Fibroblast of upper back skin (primary cell): ENCODE data around the gene FIGN.

Experiments
- DNase-seq: peaks from one replicate; pipeline ENCODE4 v3.0.0-alpha.2; 2013

The FIGN gene

DNA sequence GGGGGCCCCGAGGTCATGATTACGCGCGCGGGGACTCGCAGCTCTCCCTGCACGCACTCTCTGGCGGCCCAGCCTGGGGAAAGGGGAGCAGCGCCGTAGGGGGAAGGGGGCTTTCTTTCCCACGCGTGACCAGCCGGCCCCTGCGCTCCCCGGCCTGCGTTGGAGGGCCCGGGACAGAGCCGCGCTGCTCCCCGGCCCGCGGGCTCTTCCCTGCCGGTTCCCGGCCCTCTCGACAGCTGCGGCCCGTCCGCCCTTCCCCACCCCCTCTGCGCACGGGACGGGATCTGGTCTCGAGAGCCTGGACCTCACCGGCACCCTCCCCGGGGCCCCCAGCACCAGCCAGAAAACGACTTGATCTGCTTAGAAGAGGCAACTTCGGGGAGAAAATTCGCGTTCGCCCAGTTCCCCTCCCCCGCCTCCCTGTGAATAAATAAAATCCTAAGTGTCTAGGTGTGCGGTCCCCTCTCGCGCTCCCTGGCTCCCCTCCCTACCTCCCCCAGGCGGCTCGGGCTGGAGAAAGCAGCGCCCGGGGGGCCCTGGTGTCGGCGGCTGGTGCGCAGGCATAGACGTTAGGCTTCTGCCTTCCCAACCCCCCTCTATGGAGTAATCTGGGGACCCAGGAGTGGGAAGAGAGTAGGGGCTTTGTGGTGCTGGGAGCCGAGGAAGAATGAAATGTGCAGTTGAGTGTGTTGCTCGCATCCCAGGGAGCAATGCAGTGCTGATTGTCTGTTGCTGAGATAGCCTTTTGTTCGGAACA is 803 bp upstream of the FIGN start:
- DNase-seq: peak; percentile 35

DNA sequence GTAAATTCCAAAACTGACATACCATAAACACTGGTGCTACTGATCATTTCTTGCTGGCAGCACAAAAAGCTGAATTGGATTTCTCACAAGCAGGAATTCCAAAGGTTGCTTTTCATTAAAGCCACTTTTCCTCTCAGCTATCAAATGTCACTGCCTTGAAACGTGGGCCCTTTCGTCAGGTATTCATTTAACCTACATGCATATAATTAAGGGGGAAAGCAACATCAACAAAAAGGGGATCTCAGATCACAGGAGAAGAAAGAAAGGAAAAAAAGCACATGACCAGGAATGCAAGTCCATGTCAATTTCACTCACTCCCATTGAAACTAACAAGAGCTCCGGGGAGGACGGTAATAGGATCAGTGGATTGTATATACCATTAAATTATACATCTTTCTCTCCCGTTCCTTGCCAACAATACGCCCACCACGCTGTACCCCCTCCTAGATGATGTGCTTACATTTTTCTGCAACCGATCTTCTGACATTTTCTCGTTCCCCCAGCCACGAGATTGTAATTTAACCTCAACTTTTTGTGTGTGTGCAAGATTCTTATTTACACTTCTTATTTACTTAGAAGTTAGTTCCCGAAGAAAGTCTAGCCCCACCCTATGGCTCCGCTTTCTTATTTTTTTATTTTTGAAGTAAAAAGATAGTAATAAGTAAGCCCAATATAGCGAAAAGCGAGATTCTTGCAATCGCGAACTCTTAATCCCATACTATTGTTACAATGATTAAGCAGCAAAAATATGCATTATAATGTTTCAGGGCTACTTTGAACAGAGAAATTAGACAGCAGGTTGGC is 725 bp downstream of the FIGN start:
- DNase-seq: no peak

DNA sequence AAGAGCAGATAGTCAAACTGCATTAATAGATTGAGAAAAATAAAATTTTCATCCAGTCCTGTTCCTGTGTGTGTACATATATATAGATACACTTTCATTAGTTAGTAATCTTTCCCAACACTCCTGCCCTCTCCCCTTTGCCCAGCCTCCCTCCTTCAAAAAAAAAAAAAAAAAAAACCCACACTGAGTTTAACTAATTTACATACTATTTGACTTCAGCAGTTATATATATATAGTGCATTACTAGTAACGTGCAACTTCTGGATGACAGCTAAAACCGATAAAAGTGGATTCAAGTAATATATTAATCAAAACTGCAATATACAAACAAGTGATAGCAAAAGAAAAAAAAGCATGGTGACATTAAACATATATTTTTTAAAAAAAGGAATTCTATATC is 1.4 kb downstream of the FIGN start:
- no peak for DNase-seq

DNA sequence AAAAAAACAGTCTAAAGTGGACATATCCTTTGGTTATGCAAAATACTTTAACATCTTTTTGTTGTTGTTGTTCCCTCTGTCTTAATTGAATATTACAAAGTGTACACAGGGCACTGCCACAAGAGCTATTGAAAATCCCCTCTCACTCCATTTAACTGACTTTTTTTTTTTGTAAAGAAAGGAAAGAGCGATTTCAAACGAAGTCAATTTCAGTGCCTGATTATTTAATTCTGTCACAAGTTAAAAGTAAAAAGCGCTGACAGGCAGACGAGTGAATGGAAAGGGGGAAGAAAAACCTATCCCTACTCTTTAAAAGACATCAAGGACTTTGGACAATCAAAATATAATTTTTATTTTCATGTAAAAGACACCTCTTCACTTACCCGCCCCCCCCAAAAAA is 1.9 kb downstream of the FIGN start:
- DNase-seq: no peak

DNA sequence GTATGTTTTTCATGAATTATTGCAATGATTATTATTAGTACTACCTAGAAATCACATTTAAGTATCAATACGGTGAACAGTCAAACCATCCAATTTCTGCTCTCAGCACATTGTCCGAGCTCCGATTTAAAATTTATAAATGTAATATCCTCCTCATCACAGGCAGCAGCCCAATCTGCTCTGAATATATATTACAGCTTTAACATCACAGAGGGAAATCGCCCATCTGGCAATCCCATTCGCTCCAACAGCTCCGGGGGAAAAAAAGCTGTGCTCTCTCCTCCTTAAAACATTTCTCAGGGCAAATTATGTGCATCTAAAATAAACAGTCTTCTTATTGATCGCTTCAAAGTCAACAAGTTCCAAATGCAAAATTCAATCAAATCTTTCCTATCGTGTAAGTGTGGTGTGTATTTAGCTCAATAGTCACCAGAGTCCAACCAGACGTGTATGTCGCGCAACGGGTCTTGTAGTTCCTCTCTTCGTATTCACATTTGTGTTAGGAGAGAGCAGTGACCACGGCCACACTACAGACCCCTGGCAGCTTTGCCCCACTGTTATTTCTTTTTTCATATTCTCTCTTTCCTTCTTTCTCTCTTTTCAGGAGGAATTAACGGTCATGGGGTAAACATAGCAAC is 2.4 kb downstream of the FIGN start:
- DNase-seq: no peak

DNA sequence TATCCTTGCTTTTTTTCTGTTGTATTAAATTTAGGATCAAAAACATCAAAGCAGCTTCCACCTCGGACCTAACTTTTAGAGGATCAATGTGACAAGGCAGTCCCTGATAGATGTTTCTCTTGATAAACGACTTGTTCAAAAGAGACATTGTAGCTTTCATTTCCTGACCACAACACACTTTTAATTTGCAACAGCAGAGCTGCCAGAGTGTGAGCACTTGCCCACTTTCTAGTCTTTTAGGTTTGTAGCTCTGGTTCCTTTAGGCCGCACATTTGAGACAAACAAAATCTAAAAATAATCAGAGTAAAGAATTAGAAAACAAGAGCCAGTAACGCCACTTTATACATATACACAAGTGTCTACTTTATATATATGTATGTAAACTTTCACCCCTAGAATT is 3.1 kb downstream of the FIGN start:
- no peak for DNase-seq

DNA sequence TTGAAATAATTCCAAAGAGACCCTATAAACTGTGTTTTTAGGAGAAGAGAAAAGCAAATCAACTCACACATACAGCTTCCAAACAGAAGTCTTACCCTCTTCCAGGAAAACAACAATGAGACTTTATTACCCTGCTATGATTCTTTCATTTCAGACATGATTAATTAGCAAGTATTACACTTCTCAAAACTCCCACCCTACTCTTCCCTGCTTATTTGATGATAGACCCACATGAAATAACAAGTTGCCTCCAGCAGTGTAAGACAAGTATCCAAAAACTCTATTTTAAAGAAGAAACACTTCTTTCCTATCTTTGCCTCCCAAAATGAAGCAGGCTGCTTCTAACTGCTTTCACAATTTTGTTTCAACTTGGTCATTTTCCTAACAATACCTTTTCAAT is 4.1 kb downstream of the FIGN start:
- no peak for DNase-seq

DNA sequence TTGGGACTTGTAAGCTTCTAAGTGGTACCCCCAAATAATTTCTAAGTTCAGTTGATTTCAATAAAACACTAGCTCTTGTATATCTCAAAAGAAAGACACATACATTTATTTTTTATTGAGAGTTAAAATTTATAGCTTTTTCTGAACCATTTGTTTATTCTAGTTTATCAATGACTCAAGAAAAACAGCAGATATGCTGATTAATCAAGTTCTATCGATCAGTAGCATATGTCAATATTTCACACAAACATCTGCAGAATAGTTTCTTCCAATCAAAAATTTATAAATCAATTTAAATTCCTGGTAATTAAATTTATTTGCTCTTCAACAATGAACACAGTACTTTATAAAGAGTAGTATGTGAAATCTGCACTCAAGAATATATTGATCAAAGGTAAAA is 5.3 kb downstream of the FIGN start:
- no peak for DNase-seq

DNA sequence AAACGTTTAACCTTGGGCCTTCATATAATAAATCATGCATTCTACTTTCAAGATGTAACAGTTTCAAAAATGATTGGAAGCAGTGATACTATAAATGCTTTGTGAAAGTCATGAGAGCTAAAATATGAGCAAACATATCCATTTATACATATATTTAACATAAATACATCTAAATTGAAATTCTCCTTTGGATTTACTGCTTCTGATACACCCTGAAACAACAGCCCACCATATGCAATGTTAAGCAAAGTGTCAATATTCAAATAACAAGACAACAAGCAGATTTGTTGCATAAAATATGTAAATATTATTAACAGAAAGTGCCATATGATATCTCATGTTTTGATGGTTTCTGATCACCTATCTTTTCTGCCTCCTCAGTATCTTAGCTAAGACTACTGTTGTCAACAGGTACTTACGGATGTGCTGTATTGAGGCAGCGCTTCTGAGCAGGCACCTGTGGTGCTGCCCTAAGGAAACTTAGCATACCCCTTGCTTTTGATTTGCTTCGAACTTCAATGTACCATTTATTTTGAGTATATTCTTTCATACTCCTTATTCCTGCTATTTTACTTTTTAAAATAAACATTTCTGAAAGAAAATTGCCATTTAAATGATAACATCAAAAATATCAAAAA is 6.1 kb downstream of the FIGN start:
- no peak for DNase-seq

DNA sequence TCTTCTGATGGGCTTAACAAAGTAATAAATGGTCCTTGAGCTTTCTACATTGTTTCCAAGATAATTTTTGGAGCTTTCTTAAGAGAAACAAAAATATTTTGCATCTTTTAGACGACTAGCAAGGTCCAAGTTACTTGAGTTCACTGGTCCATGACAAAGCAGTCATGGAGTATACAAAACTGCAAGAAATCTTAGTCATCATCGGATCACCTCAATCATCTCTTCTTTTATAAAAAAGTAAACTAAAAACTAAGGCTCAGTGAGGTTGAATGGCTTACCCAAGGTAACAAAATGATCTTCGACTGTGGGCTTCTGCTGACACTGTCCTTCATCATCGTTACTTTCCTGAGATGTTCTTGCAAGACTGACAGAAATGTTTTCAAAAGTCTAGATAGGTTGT is 11.9 kb downstream of the FIGN start:
- DNase-seq: no peak

DNA sequence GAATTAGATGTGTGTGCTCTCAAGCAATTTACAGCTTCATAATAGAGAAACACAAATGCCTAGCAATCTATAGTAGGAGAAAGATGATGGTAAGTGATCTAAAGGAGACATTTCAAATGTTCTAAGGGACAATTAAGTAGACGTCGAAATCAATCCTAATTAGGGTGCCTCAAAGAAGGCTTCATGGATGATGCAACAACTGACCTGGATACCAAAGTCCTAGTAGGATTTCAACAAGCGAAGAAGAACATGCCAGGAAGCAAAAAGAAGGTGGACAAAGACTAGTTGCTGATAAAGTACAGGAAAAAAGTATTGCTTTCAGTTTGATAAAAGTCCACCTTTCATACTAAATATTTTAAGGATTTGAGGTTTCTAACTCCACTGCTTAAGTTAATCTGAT is 12.5 kb downstream of the FIGN start:
- no peak for DNase-seq

DNA sequence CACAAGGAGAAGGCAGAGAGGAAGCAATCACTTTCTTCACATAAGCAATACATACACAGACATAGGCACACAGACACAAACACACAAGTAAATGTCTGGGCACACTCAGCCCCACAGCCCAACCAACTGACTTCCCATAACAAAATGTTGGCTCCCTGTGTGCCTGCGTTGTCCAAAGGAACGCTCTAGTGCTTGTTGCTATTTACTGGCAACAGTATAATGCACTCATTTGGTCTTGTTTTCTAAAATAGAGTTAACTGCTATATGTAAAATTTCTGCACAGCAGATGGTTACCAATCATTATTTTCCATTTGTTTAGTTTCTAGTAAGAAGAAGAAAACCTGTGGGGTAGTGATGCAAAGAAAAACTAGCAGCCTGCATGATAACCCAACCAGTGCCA is 16.5 kb downstream of the FIGN start:
- DNase-seq: no peak

DNA sequence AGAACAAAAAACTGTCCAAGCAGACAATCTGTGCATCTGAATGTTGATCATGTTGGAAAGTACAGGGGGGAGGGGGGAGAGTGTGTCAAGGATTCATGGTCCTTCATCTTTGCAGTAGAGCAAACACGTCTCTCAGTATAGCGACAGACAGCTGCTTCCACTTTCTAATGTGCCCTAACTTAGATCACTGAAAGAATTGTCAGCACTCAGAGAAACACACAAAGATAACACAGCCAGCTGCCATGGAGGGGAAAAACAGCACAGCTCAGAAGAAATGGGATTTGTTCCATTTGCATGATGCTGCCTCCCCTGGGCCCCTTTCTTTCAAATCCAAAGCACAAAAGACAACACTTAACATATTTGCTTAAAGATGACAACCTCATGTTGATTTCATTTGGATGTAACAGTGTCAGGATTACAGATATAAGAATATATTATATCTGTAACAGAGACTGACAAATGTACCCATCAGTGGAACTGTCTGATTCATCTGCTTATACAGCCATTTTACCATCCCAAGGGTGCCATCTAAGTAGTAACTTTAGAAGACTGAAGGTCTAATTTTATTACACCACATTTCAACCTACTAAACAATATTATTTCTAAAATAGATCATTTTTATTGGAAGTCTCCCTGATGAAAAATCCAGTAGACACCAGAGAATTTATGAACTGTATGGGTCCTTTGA is 17.7 kb downstream of the FIGN start:
- no peak for DNase-seq

DNA sequence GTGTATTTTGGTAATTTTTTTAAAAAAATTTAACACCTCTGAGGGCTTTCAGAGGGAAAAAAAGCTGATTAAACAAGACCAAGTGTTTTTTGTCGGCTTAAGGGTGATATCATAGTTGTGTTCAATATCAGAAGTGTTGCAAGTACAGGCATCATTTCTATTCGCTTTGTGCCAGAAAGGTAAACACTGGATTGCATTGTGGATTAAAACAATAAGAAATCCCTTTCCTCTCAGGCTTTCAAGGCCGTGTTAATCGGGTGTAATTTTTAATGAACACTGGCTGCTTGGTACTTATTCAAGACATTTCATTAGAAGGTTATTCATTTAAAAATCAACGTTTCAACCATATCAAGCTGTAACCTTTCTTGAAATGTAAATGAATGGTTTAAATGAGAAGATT is 18.3 kb downstream of the FIGN start:
- DNase-seq: no peak

DNA sequence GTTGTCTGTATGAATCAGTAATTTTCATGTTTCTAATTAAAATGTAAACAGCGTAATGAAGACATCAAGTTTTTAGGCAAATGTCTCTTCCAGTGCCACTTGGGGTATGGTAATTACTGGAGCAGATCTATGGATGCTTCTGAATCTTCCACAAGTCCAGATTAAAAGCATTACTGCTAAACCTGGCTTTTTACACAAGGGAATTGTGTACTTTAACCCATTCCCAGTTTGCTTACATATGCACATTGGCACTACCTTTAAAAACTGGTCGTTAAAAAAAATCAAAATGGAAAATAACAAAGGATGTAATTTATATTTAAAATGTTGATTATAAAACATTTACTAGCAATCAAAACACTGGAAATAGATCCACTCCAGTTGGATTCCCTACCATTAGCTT is 19.7 kb downstream of the FIGN start:
- DNase-seq: no peak

DNA sequence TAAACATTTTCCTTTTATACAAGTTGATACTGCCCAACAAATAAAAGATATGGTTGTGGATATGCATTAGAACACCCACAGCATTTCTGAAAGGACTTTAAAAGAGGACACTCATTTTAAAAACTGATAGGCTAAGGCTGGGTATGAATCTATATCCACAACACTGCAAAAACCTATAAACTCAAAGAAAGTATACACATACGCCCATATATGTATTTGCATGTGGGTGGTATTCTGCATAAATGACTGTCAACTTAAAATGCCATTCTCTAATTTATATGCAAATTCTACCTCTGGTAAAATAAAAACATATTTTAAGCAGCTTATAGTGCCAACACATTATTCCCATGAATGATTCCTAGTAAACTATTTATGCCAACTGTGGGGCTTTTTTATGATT is 20.1 kb downstream of the FIGN start:
- no peak for DNase-seq

DNA sequence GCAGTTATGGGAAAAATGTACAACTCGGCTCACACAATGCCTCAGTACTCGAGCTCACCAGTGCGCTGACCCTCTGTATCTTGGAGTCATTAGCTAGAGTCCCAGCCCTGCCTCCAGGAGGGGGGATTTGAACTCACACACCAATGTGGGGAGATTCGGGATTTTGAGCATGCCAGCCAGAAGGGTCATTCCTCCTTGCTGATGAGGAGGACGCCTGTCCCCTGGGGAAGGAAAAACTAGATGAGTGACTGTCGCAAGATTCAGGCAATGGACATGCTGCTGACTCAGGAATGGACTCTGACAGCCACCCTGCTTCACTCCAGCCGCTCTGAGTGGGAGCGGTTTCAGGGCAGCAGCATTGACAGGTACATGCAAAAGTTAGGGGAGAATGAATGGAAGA is 20.6 kb downstream of the FIGN start:
- no peak for DNase-seq

DNA sequence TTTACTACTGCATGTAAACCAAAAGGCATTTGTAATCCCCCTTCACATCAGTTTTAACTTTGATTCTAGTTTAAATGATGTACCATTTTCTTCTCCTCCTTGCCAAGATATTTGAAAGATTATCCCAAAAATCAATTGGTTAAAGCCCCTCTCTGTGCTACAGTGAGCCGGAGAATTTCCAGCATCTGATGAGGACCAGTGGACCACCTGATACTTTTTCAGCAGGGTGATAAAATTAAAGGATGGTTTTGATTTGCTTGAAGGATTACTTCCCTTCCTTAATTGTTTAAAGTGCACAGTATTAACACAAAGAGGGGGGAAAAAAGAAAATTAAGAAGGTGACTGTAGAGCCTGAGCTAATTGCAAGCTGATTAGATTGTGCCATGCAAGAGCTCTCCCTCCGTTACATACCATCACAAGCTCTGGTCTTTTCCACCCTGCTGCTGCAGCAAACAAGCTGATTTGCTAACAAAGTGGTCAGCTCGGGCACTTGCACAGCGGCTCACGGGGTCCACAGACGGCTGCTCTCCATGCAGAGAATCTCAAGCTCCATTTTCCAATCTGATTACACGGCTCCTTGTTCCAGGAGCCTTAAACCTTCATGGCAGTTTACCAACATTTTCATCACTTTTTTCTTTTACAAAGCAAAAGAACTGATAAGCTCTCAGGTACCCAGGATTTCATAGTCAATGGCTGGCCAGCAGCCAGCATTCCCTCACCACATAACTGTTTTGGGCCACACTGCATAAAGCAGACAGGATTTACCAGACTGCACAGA is 22.1 kb downstream of the FIGN start:
- DNase-seq: no peak

DNA sequence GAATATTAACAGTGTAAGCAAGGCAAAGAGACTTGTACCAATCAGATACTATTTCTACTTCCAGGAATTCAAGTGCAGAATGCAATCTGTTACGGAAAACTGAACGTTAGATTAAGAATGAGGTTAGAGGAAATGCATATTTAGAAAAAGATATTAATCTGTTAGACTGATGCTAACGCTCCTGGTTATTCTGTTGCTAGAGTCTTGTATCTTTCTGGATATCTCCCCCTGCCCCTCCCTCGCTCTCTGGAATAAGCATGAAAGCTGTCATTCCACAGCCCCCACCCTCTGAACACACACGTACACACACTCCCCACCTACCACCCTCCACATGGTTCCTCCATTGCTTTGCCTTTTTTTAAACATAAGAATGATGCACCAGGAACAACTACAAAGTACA is 24.1 kb downstream of the FIGN start:
- DNase-seq: no peak

DNA sequence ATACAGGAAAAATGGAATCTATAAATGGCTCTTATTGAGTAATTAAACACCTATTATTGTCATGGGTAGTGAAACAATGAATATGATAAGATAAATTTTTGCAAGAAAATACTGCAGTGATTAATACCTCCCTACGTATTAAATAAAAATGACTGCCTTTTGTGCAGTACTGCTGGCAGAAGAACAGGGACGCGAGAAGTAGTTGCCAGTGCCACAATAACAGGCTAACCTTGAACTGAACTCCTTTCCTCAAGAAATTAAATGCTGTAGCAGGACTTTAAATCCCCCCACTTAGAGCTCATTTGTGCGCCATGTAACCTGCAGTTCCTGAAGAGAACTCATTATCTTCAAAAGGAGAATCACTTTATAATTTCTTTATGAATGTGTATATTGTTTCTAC is 24.6 kb downstream of the FIGN start:
- no peak for DNase-seq

DNA sequence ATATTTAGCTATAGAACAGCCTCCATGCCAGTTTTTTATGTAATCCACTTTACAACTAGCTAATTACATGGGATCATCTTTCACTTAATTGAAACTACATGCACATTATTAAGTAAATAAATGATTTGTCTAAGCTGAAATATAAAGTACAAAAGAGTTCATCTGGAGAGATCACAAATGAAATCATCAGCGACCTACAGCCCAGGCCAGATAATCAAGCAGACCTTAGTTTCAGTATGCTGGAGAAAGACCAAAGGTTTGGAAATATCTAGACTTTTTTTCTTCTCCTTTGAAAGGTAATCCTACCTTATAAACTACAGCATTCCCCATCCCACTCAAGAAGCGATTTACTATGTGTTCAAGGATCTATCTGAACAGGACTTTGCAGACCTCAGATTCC is 26.5 kb downstream of the FIGN start:
- DNase-seq: no peak

DNA sequence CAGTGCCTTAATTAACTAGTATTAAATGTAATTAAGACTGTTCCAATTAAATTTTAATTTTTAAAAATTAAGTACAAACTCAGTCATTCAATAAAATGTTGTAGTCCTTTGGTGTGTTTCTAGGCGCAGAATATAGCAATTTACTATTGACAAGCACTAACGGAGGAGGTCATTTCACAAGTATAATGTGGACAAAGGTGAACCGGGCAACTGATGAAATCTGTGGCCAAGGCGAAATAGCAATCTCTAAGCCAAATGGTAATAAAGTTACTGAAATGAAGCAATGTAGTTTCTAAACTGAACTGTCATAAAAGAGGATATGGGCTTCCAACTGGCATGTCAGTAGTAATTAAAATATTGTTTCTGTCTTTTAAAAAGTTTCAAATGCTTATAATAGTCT is 27.5 kb downstream of the FIGN start:
- no peak for DNase-seq
